ENCODE measurements around the gene MPG. TPM values are rescaled to one million over a fixed set of nuclear protein-coding genes. Genes with fewer than 3 reads are reported as not detected.

MPG gene
- total RNA-seq, 3 donors from 2014 or later: 25.0 to 30.3 (median 29.9) TPM

- Histone ChIP-seq H3K36me3 (ENCODE audit: low read depth) (no peaks in the 10 kb centered on the region), H3K4me1 (ENCODE audit: low read depth) (peaks cover 4% of the 10 kb centered on the region), H3K4me3 (no peak overlapping the region), H3K9me3 (no peaks in the 10 kb centered on the region)
- intact Hi-C loops (cut with DNase I, micrococcal nuclease): no loop called here
- no peak for DNase-seq
- no peak for ATAC-seq
- TF ChIP-seq CTCF (IDR thresholded peaks at IDR 0.05): no peak
Measured at GRCh38 chr16:60929-61878, 16.8 kb upstream of the MPG start.

- intact Hi-C loops (cut with DNase I, micrococcal nuclease): no loop called here
- no peak for ATAC-seq
- Histone ChIP-seq H3K4me1 (ENCODE audit: low read depth) (peaks cover 4% of the 10 kb centered on the region), H3K4me3 (no peak overlapping the region), H3K36me3 (ENCODE audit: low read depth) (no peaks in the 10 kb centered on the region), H3K9me3 (no peaks in the 10 kb centered on the region)
- TF ChIP-seq CTCF (IDR thresholded peaks at IDR 0.05): no peak
- DNase-seq: no peak
Measured at GRCh38 chr16:61879-62281, 16.1 kb upstream of the MPG start.

GRCh38 chr16:62283-62967 is 15.6 kb upstream of the MPG start:
- no peak for TF ChIP-seq CTCF (IDR thresholded peaks at IDR 0.05)
- intact Hi-C loops (cut with DNase I, micrococcal nuclease): no loop called here
- DNase-seq (no peak), ATAC-seq (no peak)
- Histone ChIP-seq H3K4me3 (no peak overlapping the region), H3K9me3 (no peaks in the 10 kb centered on the region), H3K36me3 (ENCODE audit: low read depth) (no peaks in the 10 kb centered on the region), H3K4me1 (ENCODE audit: low read depth) (peaks cover 4% of the 10 kb centered on the region)

GRCh38 chr16:62968-63391 is 15.0 kb upstream of the MPG start:
- H3K36me3 ChIP-seq (ENCODE audit: low read depth): no peaks in the 10 kb centered on the region
- ATAC-seq (no peak), DNase-seq (no peak)
- H3K4me3 ChIP-seq: no peak overlapping the region
- intact Hi-C loops (cut with DNase I, micrococcal nuclease): no loop called here
- H3K9me3 ChIP-seq: no peaks in the 10 kb centered on the region
- H3K4me1 ChIP-seq (ENCODE audit: low read depth): peaks cover 4% of the 10 kb centered on the region
- no peak for TF ChIP-seq CTCF (IDR thresholded peaks at IDR 0.05)

GRCh38 chr16:63466-63865 is 14.6 kb upstream of the MPG start:
- intact Hi-C loops (cut with DNase I, micrococcal nuclease): no loop called here
- H3K9me3 ChIP-seq: no peaks in the 10 kb centered on the region
- no peak for ATAC-seq

More at GRCh38 chr16:63466-63865, 14.6 kb upstream of the MPG start:
- Histone ChIP-seq H3K36me3 (ENCODE audit: low read depth) (no peaks in the 10 kb centered on the region), H3K4me3 (no peak overlapping the region), H3K4me1 (ENCODE audit: low read depth) (peaks cover 4% of the 10 kb centered on the region)
- TF ChIP-seq CTCF (IDR thresholded peaks at IDR 0.05): no peak
- DNase-seq: no peak
